Testis (tissue), 3 donors: ENCODE data around the gene ELMOD3. TPM values are rescaled to one million over a fixed set of nuclear protein-coding genes. Genes with fewer than 3 reads are reported as not detected.

ENCODE experiments used
- DNase-seq: peaks from one replicate; pipeline ENCODE4 v3.0.0-alpha.2; 2019
- H3K27ac ChIP-seq, 2 donors: fragments of 200-600 bp; sonication (generic); one replicate each; pipeline ENCODE4 v1.5.1; 2019
- H3K27me3 ChIP-seq: fragments of 200-600 bp; sonication (generic); one replicate; pipeline ENCODE4 v1.5.1; 2019
- H3K36me3 ChIP-seq: fragments of 200-600 bp; sonication (generic); one replicate; pipeline ENCODE4 v1.5.1; 2017; ENCODE audit warnings: low read depth; ENCODE audit errors: missing control alignments
- H3K4me1 ChIP-seq: fragments of 200-600 bp; sonication (generic); one replicate; pipeline ENCODE4 v1.5.1; 2019
- H3K4me3 ChIP-seq, 2 donors: fragments of 200-600 bp; sonication (generic); one replicate each; pipeline ENCODE4 v1.5.1; 2017 to 2019
- H3K9me3 ChIP-seq: fragments of 200-600 bp; sonication (generic); one replicate; pipeline ENCODE4 v1.5.1; 2017
- POLR2A ChIP-seq: fragments of 450-650 bp; IDR thresholded peaks from one replicate; pipeline ENCODE4 v1.6.1; 2017; ENCODE audit warnings: antibody characterized with exemption, mild to moderate bottlenecking, moderate library complexity
- WGBS, 2 donors: methylation state at CpG; one replicate each; pipeline ENCODE4 v1.1.5; 2018; 5-methylcytosine and 5-hydroxymethylcytosine counted together
- intact Hi-C: fragments of 100-400 bp; cut with DNase I; formaldehyde crosslinking; loops from one replicate; pipeline ENCODE4 v1.15.1; 2023; ENCODE audit warnings: low total_unique reads
- polyA plus RNA-seq: library from polyadenylated mRNA; stranded (reverse); fragments of 350-450 nt; fragmentation: Illumina TruSeq; extraction: RNeasy Lipid Tissue Mini Kit (QIAGEN cat#74804); gene quantifications from one replicate; pipeline ENCODE4 v1.2.3, GENCODE V29; 2014; ENCODE audit warnings: low read depth, low replicate concordance; ENCODE audit not compliant: insufficient read depth
- total RNA-seq, 2 donors: library from RNA; depleted of rRNA; stranded (reverse); fragments of >200 nt; gene quantifications; one replicate each; pipeline ENCODE4 v1.2.3, GENCODE V29; 2016
- TF ChIP-seq, protein P1 (sequence below), 3 experiments: fragments of 450-650 bp in 2 of 3; fragments of 200-600 bp in 1 of 3; sonication (generic) in 1 of 3; IDR thresholded peaks; one replicate each; pipeline ENCODE4 v1.5.1; 2016 to 2019; ENCODE audit warnings: antibody characterized with exemption in 3 of 3, mild to moderate bottlenecking in 2 of 3, moderate library complexity in 1 of 3

The ELMOD3 gene
- total and polyA plus RNA-seq, 3 donors from 2014 or later = 26.2 to 51.6 (median 38.4) TPM

- no peaks in the 10 kb centered on the region for H3K36me3 ChIP-seq
- peak within 1 kb of the TSS; percentile 95 to 97 for H3K27ac ChIP-seq
- TF ChIP-seq, protein P1, sequence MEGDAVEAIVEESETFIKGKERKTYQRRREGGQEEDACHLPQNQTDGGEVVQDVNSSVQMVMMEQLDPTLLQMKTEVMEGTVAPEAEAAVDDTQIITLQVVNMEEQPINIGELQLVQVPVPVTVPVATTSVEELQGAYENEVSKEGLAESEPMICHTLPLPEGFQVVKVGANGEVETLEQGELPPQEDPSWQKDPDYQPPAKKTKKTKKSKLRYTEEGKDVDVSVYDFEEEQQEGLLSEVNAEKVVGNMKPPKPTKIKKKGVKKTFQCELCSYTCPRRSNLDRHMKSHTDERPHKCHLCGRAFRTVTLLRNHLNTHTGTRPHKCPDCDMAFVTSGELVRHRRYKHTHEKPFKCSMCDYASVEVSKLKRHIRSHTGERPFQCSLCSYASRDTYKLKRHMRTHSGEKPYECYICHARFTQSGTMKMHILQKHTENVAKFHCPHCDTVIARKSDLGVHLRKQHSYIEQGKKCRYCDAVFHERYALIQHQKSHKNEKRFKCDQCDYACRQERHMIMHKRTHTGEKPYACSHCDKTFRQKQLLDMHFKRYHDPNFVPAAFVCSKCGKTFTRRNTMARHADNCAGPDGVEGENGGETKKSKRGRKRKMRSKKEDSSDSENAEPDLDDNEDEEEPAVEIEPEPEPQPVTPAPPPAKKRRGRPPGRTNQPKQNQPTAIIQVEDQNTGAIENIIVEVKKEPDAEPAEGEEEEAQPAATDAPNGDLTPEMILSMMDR (IDR thresholded peaks at IDR 0.05) = no peak
- TF ChIP-seq POLR2A = peak; percentile 13
- no peaks in the 10 kb centered on the region for H3K9me3 ChIP-seq
- peak within 1 kb of the TSS; percentile 83 to 84 for H3K4me3 ChIP-seq
- WGBS, 2 donors = 0 to 15% methylated on average over 1 to 54 of the region's 57 CpGs
- peaks cover 38% of the 10 kb centered on the region for H3K4me1 ChIP-seq
- H3K27me3 ChIP-seq = no peaks in the 10 kb centered on the region
- DNase-seq = peak; percentile 91
- intact Hi-C loops = no loop called here
Observed at GRCh38 chr2:85418132-85419008, 63.8 kb downstream of the ELMOD3 start, which contains the start of gene SH2D6. TSS of gene SH2D6 (plus strand) at chr2:85418714. CDS start at chr2:85429466, 10,752 bp downstream.

DNA sequence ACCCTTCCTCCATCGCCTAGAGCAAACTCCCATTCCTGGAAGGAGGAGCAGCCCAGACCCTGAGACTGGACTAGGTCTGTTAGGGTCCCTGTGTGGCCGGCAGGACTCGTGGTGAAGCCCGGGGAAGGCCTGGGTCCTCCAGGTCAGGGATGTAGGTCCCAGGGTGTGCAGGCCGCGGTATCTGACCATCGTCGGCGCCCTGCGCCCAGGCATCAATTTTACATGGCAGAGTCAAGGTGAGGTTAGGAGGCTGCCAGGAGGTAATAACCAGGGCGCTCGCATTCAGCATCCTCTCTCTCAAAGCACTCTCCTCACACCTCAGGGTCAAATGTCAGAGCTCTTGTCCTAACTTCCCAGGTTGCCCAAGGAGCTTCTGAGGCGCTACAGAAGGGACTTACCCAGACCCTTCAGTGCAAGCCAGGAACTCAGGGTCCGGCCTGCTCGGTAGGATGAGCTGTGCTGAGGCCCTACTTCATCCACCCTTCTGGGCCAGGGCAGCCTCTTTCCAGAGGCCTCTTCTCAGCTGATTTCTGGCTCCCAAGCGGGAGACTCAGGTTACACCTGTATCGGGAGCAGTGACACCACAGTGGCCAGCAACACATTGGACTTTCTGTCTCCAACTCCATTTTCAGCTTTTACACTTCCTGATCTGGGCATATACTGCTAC, 64.6 kb downstream of the ELMOD3 start:
- peak overlapping the region; percentile 95 to 97 for H3K27ac ChIP-seq
- peaks cover 33% of the 10 kb centered on the region for H3K4me1 ChIP-seq
- H3K9me3 ChIP-seq = no peaks in the 10 kb centered on the region
- DNase-seq = no peak
- no peaks in the 10 kb centered on the region for H3K27me3 ChIP-seq
- 34 to 55% methylated on average over 5 to 17 of the region's 17 CpGs for WGBS, 2 donors
- no peaks in the 10 kb centered on the region for H3K36me3 ChIP-seq
- intact Hi-C loops = no loop called here
- TF ChIP-seq, protein P1 (IDR thresholded peaks at IDR 0.05) = no peak
- no peak for TF ChIP-seq POLR2A
- peak overlapping the region; percentile 83 to 84 for H3K4me3 ChIP-seq

DNA sequence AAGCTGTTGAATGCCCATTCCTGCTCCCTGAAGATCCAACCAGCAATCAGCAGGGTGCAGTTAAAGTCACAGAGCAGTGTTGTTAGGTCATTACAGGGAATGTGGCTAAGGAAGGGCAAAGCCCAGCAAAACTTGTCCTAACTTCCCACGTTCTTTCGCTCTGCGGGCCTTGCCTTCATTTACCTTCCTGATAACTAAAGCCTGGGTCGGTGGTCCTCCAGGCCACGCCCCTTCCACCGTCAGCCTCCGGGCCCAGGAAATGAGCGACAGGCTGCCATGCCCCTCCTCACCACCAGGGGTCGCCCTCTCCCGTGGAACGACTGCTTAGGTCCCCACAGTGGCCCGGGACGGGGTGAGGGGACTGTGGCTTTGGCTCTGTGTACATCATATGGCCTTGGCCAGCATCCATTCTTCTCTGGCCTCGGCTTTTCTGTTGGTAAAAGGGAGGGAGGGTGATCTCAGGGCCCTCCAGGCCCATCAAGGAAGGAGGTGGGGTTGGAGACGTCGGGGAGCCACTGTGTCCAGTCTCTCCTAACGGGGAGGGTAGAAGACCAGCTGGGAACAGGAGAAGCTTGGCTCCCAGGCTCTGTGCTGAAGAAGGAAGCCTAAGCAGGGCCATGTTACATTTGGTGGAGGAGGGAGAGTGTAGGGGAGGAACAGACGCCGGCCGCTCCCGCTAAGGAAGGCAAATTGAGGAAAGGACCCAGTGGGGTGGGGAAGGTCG, 66.1 kb downstream of the ELMOD3 start:
- peaks cover 31% of the 10 kb centered on the region for H3K4me1 ChIP-seq
- no peaks in the 10 kb centered on the region for H3K36me3 ChIP-seq
- no peaks in the 10 kb centered on the region for H3K9me3 ChIP-seq
- H3K4me3 ChIP-seq = peak overlapping the region; percentile 7 to 26
- DNase-seq = peak; percentile 96
- no peak for TF ChIP-seq POLR2A
- TF ChIP-seq, protein P1 (IDR thresholded peaks at IDR 0.05) = peak; percentile 100
- H3K27ac ChIP-seq = peak overlapping the region; percentile 61 to 97
- intact Hi-C loops = no loop called here
- H3K27me3 ChIP-seq = no peaks in the 10 kb centered on the region
- WGBS, 2 donors = 6 to 10% methylated on average over 22 of the region's 22 CpGs

- Histone ChIP-seq H3K27ac (peak overlapping the region; percentile 61 to 97), H3K4me3 (peak overlapping the region; percentile 7 to 26), H3K9me3 (no peaks in the 10 kb centered on the region), H3K4me1 (peaks cover 31% of the 10 kb centered on the region), H3K36me3 (no peaks in the 10 kb centered on the region), H3K27me3 (no peaks in the 10 kb centered on the region)
- intact Hi-C loops = no loop called here
- DNase-seq = peak; percentile 47
- TF ChIP-seq POLR2A = no peak
- TF ChIP-seq, protein P1 (IDR thresholded peaks at IDR 0.05) = no peak
- WGBS, 2 donors = 34 to 39% methylated on average over 13 of the region's 13 CpGs
Observed at GRCh38 chr2:85421260-85422071, 66.9 kb downstream of the ELMOD3 start.
